SW 1271 (cell line): ENCODE data around the gene LRRC3C.
"Not testable (repeated sequence)": the region's sequence is repeated elsewhere in the genome, so short reads cannot be mapped to it uniquely, and the experiment has no call there.

Experiments used
- DNase-seq, 2 experiments: peaks; one replicate each; lab custom pipeline; 2025; lab: John Stamatoyannopoulos, UW

The LRRC3C gene

GRCh38 chr17:39924691-39925055 lies 2.9 kb upstream of the LRRC3C start:
- no peak for DNase-seq

GRCh38 chr17:39925282-39926134 lies 2.0 kb upstream of the LRRC3C start:
- no peak for DNase-seq

DNA sequence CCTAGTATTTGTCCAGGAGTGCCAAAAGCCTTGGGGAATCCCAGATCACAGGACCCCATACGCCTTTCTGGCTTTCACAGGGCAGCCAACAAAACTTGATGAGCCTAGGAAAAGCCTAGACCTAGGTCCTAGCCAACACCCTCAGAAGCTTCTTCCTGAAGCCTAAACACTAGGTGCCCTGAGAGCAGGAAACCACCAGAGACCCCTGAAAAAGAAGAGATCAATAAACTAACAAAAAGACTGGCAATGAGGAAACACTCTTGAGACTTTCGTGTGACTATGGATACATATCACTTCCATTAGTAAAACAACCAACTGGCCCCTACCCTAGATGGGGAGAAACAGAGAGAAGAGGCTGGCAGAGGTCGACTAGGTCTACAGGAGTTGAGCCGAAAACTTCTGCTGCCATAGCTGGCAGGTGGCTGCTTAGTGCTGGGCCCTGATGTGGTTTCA lies 1.4 kb upstream of the LRRC3C start:
- no peak for DNase-seq

DNA sequence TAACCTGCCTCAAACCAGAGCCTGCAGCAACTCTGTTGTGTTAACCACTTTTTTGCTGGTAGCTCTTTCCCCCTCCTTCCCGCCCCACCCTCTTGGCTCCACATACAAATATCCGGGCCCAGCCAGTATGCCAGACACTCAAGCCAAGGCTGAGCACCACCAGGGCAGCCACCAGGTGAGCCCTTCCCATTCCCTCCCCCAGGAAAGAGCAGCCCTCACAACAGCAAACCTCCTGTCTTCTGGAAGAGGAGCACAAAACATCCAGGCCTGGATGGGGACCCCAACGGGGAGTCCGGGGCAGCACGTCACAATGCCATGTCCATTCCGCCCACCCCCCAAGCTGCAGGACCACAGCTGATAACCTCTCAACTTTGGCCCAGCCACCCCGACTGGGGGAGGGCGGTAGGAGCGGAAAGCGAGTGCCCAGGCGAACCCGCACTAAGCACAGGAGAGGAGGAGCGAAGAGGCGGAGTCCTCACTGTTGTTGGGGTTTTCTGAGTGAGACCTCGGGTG lies 888 bp upstream of the LRRC3C start:
- DNase-seq: no peak

DNA sequence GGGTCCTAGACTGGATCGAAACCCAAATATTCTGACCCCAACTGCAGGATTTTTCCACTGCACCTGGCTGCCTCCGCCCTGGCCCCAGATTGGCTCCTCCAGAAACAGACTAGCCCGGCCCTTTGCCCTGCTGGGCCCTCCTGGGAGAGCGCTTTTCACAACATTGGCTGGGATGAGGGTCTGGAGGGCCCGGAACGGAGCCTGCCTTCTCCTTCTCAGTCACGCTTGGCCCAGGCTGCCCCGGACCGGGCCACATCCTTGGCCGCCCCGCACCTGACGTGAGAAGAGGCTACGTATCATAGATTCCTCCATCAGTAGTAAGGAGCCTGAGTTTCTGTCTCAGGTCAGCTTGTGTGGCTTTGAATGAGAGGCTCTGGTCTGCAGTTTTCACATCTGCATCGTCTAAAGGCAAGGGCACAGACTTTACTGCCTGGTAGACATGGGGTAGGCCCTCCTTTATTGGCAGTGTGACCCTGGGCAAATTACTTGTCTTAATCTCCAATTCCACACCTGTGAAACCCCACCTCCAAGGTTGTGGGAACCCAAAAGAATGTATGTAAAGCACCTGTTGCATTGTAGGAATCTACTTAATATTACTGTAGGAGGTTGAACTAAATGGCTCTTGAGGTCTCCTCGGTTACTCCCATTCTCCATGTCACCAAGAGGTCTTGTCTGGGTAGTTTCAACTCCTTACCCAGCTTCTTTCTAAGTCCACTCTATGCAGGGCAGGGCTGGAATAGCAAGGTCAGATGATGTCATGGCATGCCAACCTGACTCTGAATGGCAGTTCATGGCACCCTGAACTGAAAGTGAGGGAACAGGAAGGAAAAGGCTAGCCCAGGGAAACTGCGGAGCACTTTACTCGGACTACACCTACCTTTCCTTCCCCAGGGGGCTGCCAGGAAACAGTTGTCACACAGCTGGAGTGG lies 661 bp downstream of the LRRC3C start:
- no peak for DNase-seq

- peak; percentile 48 to 66 for DNase-seq
Observed at GRCh38 chr17:39928858-39929645, 1.5 kb downstream of the LRRC3C start.

DNA sequence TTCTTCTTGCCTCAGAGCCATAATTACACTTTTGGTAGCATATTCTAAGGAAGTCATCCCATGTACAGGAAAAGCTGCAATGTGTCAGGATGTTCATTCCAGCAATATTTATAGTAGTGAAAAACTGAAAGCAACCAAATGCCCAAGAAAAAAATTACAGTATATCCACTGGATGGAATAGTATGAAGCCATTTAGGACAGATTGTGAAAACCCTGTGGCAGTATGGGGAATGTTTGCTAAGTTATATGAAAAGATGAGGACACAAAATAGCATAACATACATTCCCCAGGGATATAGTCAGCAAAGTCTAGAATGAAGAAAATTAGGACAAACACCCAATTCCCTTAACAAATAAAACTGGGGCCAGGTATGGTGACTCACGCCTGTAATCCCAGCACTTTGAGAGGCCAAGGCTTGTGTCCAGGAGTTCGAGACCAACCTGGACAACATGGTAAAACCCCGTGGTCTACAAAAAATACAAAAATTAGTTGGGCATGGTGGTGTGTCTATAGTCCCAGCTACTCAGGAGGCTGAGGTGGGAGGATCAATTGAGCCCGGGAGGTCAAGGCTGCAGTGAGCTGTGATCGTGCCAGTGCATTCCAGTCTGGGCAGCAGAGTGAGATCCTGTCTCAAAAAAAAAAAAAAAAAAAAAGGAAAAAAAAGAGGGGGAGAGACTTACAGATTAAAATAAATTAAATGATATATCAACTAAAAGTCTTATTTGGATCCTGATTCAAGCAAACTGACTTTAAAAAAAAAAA lies 2.3 kb downstream of the LRRC3C start:
- DNase-seq: peak in 1 of 2 experiments; percentile 60

DNA sequence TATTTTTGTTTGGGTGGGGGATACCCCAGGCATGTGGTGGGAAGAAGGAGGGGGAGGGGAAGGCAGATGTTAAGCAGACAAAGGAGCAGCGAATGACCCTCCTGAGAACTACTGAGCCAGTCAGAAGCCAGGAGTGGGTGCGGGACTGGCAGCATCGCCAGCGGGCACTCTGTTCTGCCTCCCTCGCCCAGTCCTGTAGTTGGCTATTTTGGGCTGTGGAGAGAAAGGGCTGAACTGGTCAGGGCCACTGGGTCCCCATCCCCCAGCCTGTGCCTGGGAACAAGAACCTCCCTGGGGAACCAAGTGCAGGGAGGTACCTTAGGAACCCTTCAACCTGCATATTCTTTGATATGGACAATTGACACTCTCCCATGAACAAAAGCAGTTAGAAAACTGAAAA lies 6.4 kb downstream of the LRRC3C start:
- DNase-seq: no peak

- no peak for DNase-seq
Observed at GRCh38 chr17:39934324-39934723, 6.8 kb downstream of the LRRC3C start.

GRCh38 chr17:39935909-39936308 lies 8.4 kb downstream of the LRRC3C start:
- no peak for DNase-seq

GRCh38 chr17:39937447-39937846 lies 9.9 kb downstream of the LRRC3C start:
- DNase-seq: no peak

- no peak for DNase-seq
Observed at GRCh38 chr17:39938140-39938869, 10.8 kb downstream of the LRRC3C start.

GRCh38 chr17:39939106-39939505 lies 11.6 kb downstream of the LRRC3C start:
- DNase-seq: no peak

GRCh38 chr17:39939588-39940419 lies 12.3 kb downstream of the LRRC3C start:
- DNase-seq: peak in 1 of 2 experiments; percentile 11

DNA sequence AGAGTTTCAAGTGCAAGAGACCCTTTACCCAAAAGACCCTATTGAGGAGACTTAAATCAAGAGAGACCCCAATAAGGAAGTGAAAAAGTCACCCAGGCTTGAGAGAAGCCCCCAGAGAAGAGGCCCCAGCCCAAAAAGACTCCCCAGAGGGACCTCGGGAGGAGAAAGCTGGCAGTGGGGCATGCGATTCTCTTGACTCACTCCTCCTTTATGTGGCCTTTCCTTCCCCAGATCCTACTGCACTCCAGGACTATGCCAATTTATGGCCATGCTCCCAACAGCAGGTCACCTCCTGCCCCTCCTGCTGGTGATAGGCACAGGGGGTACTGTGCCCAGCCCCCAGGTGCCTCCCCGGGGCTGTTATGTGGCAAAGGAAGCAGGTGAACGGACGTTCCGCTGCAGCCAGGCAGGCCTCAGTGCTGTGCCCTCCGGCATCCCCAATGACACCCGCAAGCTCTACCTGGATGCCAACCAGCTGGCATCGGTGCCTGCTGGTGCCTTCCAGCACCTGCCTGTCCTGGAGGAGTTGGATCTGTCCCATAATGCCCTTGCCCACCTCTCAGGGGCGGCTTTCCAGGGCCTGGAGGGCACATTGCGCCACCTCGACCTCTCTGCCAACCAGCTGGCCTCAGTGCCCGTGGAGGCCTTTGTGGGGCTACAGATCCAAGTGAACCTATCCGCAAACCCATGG lies 16.3 kb downstream of the LRRC3C start:
- no peak for DNase-seq

DNA sequence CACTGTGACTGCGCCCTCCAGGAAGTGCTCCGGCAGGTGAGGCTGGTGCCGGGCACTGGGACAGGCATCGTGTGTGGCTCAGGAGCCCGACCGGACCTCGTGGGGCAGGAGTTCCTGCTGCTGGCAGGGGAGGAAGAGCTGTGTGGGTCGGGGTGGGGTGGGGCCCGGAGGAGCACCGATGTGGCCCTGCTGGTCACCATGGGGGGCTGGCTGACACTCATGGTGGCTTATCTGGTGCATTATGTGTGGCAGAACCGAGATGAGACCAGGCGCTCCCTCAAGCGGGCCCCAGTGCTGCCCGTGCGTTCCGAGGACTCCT lies 16.8 kb downstream of the LRRC3C start:
- DNase-seq: no peak

GRCh38 chr17:39946551-39947330 lies 19.2 kb downstream of the LRRC3C start:
- no peak for DNase-seq

- not testable (repeated sequence) for DNase-seq
Observed at GRCh38 chr17:39948489-39948828, 20.9 kb downstream of the LRRC3C start.
